ACHN (cell line): Measurements from ENCODE around the gene RAD18.

Source experiments
- DNase-seq: peaks from one replicate; pipeline ENCODE4 v3.0.0-alpha.2; 2015
- in situ Hi-C: cut with HindIII; loops from 2 replicates; pipeline ENCODE4 v1.10.0; 2017; ENCODE audit warnings: low sequenced_read_pairs, low pct_ligation_motif_present, low pct_unique_long_range_greater_than_20kb

The RAD18 gene

GRCh38 chr3:8848696-8849131 lies 114.6 kb downstream of the RAD18 start:
- in situ Hi-C loops = no loop called here
- no peak for DNase-seq

- DNase-seq = no peak
- in situ Hi-C loops = no loop called here
Measured at GRCh38 chr3:8847317-8847716, 116.0 kb downstream of the RAD18 start.

- DNase-seq = no peak
- in situ Hi-C loops = no loop called here
Measured at GRCh38 chr3:8846176-8846575, 117.1 kb downstream of the RAD18 start.

GRCh38 chr3:8845641-8846040 lies 117.6 kb downstream of the RAD18 start:
- peak; percentile 25 for DNase-seq
- in situ Hi-C loops = no loop called here

GRCh38 chr3:8843347-8843746 lies 119.9 kb downstream of the RAD18 start:
- no peak for DNase-seq

GRCh38 chr3:8842293-8842692 lies 121.0 kb downstream of the RAD18 start:
- no peak for DNase-seq

More at GRCh38 chr3:8843347-8843746, 119.9 kb downstream of the RAD18 start:
- in situ Hi-C loops = no loop called here

GRCh38 chr3:8841472-8841871 lies 121.8 kb downstream of the RAD18 start:
- DNase-seq = no peak
- in situ Hi-C loops = no loop called here

More at GRCh38 chr3:8842293-8842692, 121.0 kb downstream of the RAD18 start:
- in situ Hi-C loops = no loop called here

- in situ Hi-C loops = no loop called here
- DNase-seq = no peak
Measured at GRCh38 chr3:8840556-8840955, 122.7 kb downstream of the RAD18 start.

GRCh38 chr3:8839607-8840325 lies 123.5 kb downstream of the RAD18 start:
- DNase-seq = no peak
- in situ Hi-C loops = no loop called here

GRCh38 chr3:8838765-8839423 lies 124.4 kb downstream of the RAD18 start:
- no peak for DNase-seq
- in situ Hi-C loops = no loop called here

- in situ Hi-C loops = no loop called here
- DNase-seq = no peak
Measured at GRCh38 chr3:8838234-8838633, 125.0 kb downstream of the RAD18 start.

GRCh38 chr3:8837162-8837561 lies 126.1 kb downstream of the RAD18 start:
- DNase-seq = peak; percentile 29
- in situ Hi-C loops = no loop called here

GRCh38 chr3:8836096-8836495 lies 127.2 kb downstream of the RAD18 start:
- DNase-seq = no peak
- in situ Hi-C loops = no loop called here

- in situ Hi-C loops = no loop called here
- DNase-seq = no peak
Measured at GRCh38 chr3:8835385-8835784, 127.9 kb downstream of the RAD18 start.

GRCh38 chr3:8834974-8835373 lies 128.3 kb downstream of the RAD18 start:
- in situ Hi-C loops = no loop called here
- DNase-seq = no peak

GRCh38 chr3:8827641-8828040 lies 135.6 kb downstream of the RAD18 start:
- in situ Hi-C loops = no loop called here
- DNase-seq = no peak
